ENCODE measurements around the gene JADE1.

JADE1 gene

GRCh38 chr4:128866269-128866668, 56.8 kb downstream of the JADE1 start:
- no peak overlapping the region for H3K4me2 ChIP-seq (ENCODE audit: low read depth, low read length, poor library complexity, severe bottlenecking)
- TF ChIP-seq EZH2phosphoT487 (conservative IDR thresholded peaks at IDR 0.05; ENCODE audit: low read length) (no peak), CTCF (IDR thresholded peaks at IDR 0.05; ENCODE audit: insufficient read depth, low read length, poor library complexity, severe bottlenecking) (no peak)
- no peaks in the 10 kb centered on the region for H3F3A ChIP-seq (ENCODE audit: insufficient read depth)
- no peaks in the 10 kb centered on the region for H3K9me3 ChIP-seq (ENCODE audit: insufficient read depth, low read length)
- no peaks in the 10 kb centered on the region for H4K20me1 ChIP-seq (ENCODE audit: low read depth, low read length)
- peaks cover 5% of the 10 kb centered on the region; the same call in 1 of the 2 replicates for H3K36me3 ChIP-seq (ENCODE audit: low read length)
- no peak overlapping the region for H3K4me3 ChIP-seq (ENCODE audit: insufficient read depth, low read length, poor library complexity, severe bottlenecking)
- no peaks in the 10 kb centered on the region for H3K27me3 ChIP-seq (ENCODE audit: low read length)
- H2AFZ ChIP-seq (ENCODE audit: low read depth, low read length, severe bottlenecking), result no peak overlapping the region
- H3K79me2 ChIP-seq (ENCODE audit: insufficient read depth, low read length), result no peaks in the 10 kb centered on the region; the same call in 1 of the 2 replicates
- no peaks in the 10 kb centered on the region for H3K9me2 ChIP-seq (replicated peaks; ENCODE audit: insufficient read depth, low read length)
- no peak overlapping the region for H3K9ac ChIP-seq (ENCODE audit: low read length)
- no peak overlapping the region for H3K27ac ChIP-seq (ENCODE audit: low read depth, low read length)

- Histone ChIP-seq H3K4me3 (ENCODE audit: insufficient read depth, low read length, poor library complexity, severe bottlenecking) (no peak overlapping the region), H2AFZ (ENCODE audit: low read depth, low read length, severe bottlenecking) (no peak overlapping the region), H3F3A (ENCODE audit: insufficient read depth) (no peaks in the 10 kb centered on the region), H3K79me2 (ENCODE audit: insufficient read depth, low read length) (no peaks in the 10 kb centered on the region; the same call in 1 of the 2 replicates), H3K27ac (ENCODE audit: low read depth, low read length) (no peak overlapping the region), H3K4me2 (ENCODE audit: low read depth, low read length, poor library complexity, severe bottlenecking) (no peak overlapping the region), H3K9me3 (ENCODE audit: insufficient read depth, low read length) (no peaks in the 10 kb centered on the region), H3K27me3 (ENCODE audit: low read length) (no peaks in the 10 kb centered on the region), H3K9me2 (replicated peaks; ENCODE audit: insufficient read depth, low read length) (no peaks in the 10 kb centered on the region), H3K9ac (ENCODE audit: low read length) (no peak overlapping the region), H4K20me1 (ENCODE audit: low read depth, low read length) (no peaks in the 10 kb centered on the region), H3K36me3 (ENCODE audit: low read length) (peaks cover 5% of the 10 kb centered on the region; the same call in 1 of the 2 replicates)
- no peak for TF ChIP-seq CTCF (IDR thresholded peaks at IDR 0.05; ENCODE audit: insufficient read depth, low read length, poor library complexity, severe bottlenecking)
- no peak for TF ChIP-seq EZH2phosphoT487 (conservative IDR thresholded peaks at IDR 0.05; ENCODE audit: low read length)
Measured at GRCh38 chr4:128866691-128867090, 57.2 kb downstream of the JADE1 start.

- H3K36me3 ChIP-seq (ENCODE audit: low read length), result peaks cover 8% of the 10 kb centered on the region; the same call in 1 of the 2 replicates
Measured at GRCh38 chr4:128868758-128869157, 59.3 kb downstream of the JADE1 start.

More at GRCh38 chr4:128868758-128869157, 59.3 kb downstream of the JADE1 start:
- Histone ChIP-seq H3K9ac (ENCODE audit: low read length) (no peak overlapping the region), H4K20me1 (ENCODE audit: low read depth, low read length) (no peaks in the 10 kb centered on the region), H2AFZ (ENCODE audit: low read depth, low read length, severe bottlenecking) (no peak overlapping the region), H3K9me2 (replicated peaks; ENCODE audit: insufficient read depth, low read length) (no peaks in the 10 kb centered on the region), H3K79me2 (ENCODE audit: insufficient read depth, low read length) (no peaks in the 10 kb centered on the region), H3K4me3 (ENCODE audit: insufficient read depth, low read length, poor library complexity, severe bottlenecking) (no peak overlapping the region), H3K27ac (ENCODE audit: low read depth, low read length) (no peak overlapping the region), H3K27me3 (ENCODE audit: low read length) (no peaks in the 10 kb centered on the region), H3K9me3 (ENCODE audit: insufficient read depth, low read length) (no peaks in the 10 kb centered on the region), H3F3A (ENCODE audit: insufficient read depth) (no peaks in the 10 kb centered on the region; the same call in 1 of the 2 replicates), H3K4me2 (ENCODE audit: low read depth, low read length, poor library complexity, severe bottlenecking) (no peak overlapping the region)
- TF ChIP-seq CTCF (IDR thresholded peaks at IDR 0.05; ENCODE audit: insufficient read depth, low read length, poor library complexity, severe bottlenecking), result no peak
- no peak for TF ChIP-seq EZH2phosphoT487 (conservative IDR thresholded peaks at IDR 0.05; ENCODE audit: low read length)
